Measurements from ENCODE around the gene GPR137C.

GRCh38 chr14:52589646-52590045 lies 37.0 kb downstream of the GPR137C start:
- TF ChIP-seq ZFX (IDR thresholded peaks at IDR 0.05), result no peak
- no peak for TF ChIP-seq CTCF (IDR thresholded peaks at IDR 0.05 in 2 of 3, conservative IDR thresholded peaks at IDR 0.05 in 1 of 3; ENCODE audit: borderline replicate concordance in 1 of 3, insufficient read depth in 1 of 3, low read depth in 2 of 3, low read length in 2 of 3)
- no peak for TF ChIP-seq CEBPB (IDR thresholded peaks at IDR 0.05; ENCODE audit: low read depth)

All from HCT116 (cell line).